ENCODE data around the gene GARNL3. TPM values are rescaled to one million over a fixed set of nuclear protein-coding genes. Genes with fewer than 3 reads are reported as not detected.

Gene GARNL3, protein sequence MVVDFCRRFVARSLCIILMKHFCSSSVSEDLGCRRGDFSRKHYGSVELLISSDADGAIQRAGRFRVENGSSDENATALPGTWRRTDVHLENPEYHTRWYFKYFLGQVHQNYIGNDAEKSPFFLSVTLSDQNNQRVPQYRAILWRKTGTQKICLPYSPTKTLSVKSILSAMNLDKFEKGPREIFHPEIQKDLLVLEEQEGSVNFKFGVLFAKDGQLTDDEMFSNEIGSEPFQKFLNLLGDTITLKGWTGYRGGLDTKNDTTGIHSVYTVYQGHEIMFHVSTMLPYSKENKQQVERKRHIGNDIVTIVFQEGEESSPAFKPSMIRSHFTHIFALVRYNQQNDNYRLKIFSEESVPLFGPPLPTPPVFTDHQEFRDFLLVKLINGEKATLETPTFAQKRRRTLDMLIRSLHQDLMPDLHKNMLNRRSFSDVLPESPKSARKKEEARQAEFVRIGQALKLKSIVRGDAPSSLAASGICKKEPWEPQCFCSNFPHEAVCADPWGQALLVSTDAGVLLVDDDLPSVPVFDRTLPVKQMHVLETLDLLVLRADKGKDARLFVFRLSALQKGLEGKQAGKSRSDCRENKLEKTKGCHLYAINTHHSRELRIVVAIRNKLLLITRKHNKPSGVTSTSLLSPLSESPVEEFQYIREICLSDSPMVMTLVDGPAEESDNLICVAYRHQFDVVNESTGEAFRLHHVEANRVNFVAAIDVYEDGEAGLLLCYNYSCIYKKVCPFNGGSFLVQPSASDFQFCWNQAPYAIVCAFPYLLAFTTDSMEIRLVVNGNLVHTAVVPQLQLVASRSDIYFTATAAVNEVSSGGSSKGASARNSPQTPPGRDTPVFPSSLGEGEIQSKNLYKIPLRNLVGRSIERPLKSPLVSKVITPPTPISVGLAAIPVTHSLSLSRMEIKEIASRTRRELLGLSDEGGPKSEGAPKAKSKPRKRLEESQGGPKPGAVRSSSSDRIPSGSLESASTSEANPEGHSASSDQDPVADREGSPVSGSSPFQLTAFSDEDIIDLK
- 2.5 and 3.2 TPM in 2 replicates for total RNA-seq (2014; rRNA removed; shearing (Covaris generic))

DNA sequence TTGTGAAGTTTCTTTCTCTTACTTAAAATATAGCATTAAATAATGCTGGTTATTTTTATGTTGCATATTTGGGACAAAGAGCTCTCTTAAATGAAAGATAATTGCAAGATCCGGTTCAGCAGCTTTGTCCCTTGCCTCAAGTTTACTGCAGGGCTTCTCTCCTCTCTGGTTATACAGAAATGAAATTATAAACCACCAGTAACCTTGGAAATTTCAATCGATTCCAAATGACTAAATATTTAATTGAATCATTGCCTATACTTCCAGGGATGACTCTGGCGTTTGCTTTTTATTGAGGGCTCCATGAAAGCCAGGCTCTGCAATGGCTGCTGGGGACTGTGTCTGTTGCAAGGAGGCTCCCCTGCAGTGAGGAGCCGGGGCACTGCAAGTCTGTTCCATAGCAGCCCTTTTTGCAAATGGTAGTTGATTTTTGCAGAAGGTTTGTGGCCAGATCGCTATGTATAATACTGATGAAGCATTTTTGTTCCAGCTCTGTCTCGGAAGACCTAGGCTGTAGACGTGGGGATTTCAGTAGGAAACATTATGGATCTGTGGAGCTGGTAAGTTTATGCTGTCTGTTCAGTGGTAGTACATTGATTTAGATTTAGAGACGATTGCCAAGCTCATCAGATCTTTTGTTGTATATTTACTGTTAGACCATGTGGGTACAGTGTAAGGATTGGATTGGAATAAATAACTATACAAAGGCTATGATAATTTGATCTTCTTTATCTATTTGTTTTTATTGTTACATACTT lies at the start of gene GARNL3:
Gene GARNL3, plus strand, starts transcription at position 313 of the 758 bp plus-strand sequence. Its CDS starts 104 bp downstream, at position 417.
- no peak for DNase-seq (ENCODE audit: low read depth)

- no peak for DNase-seq (ENCODE audit: low read depth)
Measured at GRCh38 chr9:127215268-127216209, 49.0 kb upstream of the GARNL3 start.

DNA sequence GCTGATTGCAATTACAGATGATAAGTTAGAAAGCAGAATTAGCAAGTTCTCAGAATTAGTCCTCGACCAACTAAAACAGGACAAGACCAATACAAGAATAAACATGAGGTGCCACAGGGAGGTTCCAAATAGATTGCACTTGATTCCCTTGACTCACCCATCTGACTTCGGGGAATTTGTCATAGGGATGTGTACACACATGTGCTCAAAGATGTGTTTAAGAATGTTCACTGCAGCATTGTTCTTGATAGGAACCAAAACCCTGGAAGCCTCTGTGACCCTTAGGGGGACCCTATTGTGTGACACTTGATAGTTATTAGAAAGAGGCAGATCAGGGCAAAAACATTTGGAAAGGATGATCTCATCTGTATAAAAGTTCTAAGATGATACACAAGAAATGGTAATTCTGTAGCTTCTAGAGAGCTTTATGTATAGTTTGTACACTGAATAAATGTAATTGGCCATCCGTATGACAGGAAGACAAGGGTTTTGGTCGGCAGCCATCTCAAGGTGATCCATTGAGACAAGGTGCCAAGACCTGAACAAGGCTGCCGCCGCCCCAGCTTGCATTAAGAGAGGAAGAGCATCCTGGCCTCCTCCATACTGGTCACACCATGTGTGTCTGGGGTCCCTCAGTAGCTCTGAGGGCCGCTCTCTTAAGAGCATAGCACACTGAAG lies 48.2 kb upstream of the GARNL3 start:
- no peak for DNase-seq (ENCODE audit: low read depth)

- no peak for DNase-seq (ENCODE audit: low read depth)
Measured at GRCh38 chr9:127216888-127217217, 47.7 kb upstream of the GARNL3 start.

DNA sequence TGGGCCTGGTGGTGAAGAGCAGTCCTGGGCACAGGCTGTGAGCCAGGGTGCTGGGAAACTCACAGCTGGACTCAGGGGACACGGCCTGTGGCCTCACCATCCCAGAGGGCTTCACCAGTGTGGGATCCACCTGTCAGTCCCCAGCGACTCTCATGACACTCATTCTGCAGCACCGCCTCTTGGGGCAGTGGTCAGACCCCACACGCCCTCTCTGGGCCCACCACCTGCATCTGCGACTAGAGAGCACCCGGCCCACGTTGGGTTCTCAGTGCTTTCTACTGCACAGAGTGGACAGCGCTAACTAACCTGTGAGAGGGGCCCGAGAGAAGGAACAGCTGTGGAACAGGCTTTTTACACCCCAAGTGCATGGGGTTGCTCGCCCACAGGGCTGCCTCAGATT lies 45.8 kb upstream of the GARNL3 start:
- no peak for DNase-seq (ENCODE audit: low read depth)

- DNase-seq (ENCODE audit: low read depth): no peak
Measured at GRCh38 chr9:127219520-127219919, 45.1 kb upstream of the GARNL3 start.

DNA sequence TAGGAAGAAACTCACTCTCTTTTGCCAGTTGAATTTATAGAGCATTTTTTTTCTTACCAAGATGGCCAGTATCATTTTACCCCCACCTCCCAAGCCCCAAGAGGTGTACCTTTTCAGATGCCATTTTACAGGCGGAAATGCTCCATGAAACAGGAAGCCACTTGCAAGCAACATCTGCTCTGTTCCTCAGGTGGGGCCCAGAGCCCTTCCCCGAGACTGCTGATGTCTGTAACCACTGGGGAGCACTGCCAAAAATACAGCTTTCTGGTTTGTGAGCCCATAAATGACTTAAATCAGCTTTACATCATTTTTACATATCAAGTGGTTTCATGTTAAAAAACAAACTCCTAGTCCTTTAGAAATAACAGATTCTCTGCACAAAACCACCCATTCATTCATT lies 42.9 kb upstream of the GARNL3 start:
- DNase-seq (ENCODE audit: low read depth): no peak

DNA sequence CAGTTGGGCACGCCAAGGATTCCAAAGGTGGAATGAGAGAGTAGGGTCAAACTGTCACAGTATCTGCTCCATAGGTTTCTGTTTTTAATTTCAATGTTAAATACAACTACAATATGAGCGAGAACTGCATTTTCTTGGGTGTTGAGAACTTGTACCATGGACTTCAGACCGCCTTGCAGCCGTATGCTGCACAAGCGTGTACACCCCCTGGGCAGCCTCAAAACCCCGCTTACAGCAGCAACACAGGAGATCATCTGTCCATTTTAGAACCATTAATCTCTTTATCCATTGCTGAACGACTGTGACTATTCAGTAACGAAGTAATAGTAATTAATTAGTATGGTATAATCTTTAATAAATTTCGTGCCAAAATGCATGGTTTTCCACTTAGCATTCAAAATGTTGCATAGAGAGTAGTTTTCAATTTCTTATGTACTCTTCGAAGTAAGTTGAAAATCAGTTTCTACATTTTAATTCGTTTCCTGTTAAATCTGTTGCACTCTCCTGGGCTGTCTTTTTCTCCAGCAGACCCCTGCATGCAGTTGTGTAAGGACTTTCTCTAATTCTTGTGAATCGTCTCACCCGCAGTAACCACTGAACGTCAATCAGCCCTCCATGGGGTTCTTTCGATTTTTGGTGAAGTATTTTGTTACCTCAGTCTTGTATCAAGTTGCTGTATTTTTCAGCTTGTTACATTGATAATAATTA lies 42.0 kb upstream of the GARNL3 start:
- no peak for DNase-seq (ENCODE audit: low read depth)

- DNase-seq (ENCODE audit: low read depth): no peak
Measured at GRCh38 chr9:127223266-127223665, 41.3 kb upstream of the GARNL3 start.

GRCh38 chr9:127223810-127224177 lies 40.8 kb upstream of the GARNL3 start:
- no peak for DNase-seq (ENCODE audit: low read depth)

DNA sequence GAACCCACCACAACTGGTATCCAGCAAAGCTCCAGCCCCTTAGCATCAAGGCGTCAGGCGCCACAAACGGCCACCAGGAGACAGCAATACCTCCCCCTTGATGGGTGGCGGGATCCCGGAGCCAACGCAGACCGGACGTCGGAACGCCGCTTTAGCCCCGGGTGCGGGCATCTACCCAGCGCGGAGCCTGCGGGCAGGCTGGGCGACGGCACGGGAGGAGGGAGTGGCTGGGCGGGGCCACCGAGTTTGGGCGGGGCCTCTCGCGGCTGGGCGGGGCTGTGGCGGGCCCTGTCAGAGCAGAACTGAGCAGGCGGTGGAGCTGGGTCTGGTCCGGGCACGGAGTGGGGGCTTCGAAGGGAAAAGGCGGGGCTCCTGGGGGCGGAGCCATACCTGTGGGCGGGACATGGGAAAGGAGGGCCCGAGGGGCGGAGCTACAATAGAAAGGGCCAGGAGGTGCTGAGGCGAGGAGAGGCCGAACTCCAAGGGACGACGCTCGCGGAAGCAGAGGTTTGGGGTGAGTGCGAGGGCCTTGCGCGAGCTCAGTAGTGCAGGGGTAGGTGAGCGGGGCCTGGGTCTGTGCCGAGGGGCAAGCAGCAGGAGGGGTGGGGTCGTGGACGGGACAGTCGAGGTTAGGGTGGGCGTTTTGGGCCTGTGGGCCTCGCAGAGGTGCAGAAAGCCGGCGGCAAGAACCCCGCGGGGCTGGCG lies 40.2 kb upstream of the GARNL3 start:
- peak; percentile 81 for DNase-seq (ENCODE audit: low read depth)

- DNase-seq (ENCODE audit: low read depth): peak; percentile 80
Measured at GRCh38 chr9:127224883-127225739, 39.5 kb upstream of the GARNL3 start.

DNA sequence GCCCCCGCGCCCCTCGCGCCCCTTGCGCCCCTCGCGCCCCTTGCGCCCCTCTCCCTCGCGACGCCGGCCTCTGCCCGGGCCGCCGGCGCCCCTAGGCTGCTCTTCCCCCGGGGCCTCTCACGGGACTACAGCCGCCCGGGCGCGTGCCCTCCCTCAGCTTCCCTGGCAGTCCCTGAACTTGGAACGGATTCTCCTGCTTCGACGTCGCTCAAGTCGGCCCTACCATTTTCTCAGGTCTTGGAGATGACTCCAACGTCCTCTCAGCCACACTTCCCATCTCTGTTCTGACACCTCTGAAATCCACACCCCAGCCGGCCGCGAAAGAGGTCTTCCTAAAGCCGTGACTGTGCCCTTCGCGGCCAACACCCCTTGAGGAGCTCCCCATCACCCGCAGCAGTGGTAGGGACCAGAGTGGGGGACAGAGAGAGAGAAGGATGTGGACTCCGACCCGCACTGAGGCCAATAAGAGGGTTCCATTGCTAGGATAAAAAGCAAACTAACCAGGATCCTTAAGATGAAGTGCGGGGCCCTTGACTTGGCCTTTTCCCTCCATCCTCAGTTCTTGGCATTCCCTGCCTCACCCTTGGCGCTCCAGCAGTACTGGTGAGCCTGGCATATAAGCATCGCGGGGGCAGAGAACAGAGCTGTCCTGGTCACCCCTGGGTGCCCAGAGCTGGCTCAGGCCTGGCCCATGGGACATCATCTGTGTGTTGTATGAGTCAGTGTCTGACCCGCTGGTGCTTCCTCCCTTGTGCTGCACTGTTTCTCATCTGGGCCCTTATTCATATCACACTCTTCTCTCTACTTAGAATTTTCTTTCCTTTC lies 38.6 kb upstream of the GARNL3 start:
- DNase-seq (ENCODE audit: low read depth): peak; percentile 27

DNA sequence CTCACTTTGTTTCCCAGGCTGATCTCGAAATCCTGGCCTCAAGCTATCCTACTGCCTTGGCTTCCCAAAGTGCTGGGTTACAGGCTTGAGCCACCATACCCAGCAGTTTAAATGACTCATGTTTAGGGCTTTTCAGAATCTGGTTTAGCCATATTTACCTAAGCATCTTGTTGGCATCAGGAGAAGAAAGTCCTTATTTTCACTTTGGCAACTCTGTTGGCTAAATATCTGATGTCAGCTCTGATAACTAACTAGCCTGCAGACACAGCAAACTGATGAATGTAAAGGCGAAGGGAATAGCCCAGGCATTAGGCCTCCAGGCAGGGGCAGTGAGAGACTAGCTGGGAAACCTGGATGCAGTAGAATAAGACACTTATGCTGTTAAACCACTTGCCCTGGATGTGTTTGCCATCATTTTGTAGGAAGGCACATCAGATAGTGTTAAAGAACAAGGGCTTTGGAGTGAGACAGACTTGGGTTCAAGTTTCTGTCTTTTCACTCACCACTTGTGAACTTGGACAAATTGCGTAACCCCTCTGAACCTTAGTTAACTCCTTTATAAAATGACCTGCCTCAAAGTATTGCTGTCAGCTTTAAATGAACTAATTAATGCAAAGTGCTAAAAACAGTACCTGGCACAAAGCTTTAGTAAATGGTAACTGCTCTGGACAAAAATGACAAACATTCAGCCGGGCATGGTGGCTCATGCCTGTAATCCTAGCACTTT lies 34.7 kb upstream of the GARNL3 start:
- no peak for DNase-seq (ENCODE audit: low read depth)

DNA sequence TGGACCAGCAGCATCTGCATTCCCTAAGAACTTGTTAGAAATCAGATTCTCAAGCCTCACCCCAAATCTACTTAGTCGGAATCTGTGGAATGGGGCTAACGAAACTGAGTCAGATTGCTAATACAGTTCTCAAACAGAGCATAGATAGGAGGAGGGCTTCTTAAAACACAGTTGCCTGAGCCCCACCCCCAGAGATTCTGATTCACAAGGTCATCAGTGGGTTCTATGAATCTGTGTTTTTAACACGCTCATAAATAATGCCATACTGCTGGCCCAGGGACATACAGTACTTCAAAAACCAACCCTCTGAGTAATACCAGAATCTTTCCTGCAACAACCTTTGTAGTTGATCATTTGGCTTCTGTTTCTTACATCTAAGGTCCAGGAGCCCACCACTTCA lies 32.9 kb upstream of the GARNL3 start:
- no peak for DNase-seq (ENCODE audit: low read depth)

- DNase-seq (ENCODE audit: low read depth): peak; percentile 27
Measured at GRCh38 chr9:127232833-127233549, 31.6 kb upstream of the GARNL3 start.
